SK-N-SH (cell line): ENCODE data around the gene HDAC4. TPM values are rescaled to one million over a fixed set of nuclear protein-coding genes. Genes with fewer than 3 reads are reported as not detected.

Source experiments
- CTCF ChIA-PET: fragments of 300-600, 350-600 bp; formaldehyde crosslinking; extraction: SDS; loops from one replicate; lab custom pipeline; 2021; lab: Yijun Ruan, JAX
- POLR2A ChIA-PET: fragments of 350-600 bp; sonication (Branson Sonifier 250); formaldehyde crosslinking; extraction: SDS; loops from one replicate; lab custom pipeline; 2020; ENCODE audit warnings: antibody characterized with exemption, inconsistent platforms; lab: Yijun Ruan, JAX
- DNase-seq: peaks from one replicate; pipeline ENCODE4 v3.0.0; 2012
- H2AFZ ChIP-seq: fragments of 200-600 bp; sonication (generic); 2 replicates; pipeline ENCODE4 v1.8.1; 2016; ENCODE audit warnings: antibody characterized with exemption, mild to moderate bottlenecking, low read depth
- H3F3A ChIP-seq: fragments of 200-600 bp; sonication (generic); replicated peaks from 2 replicates; pipeline ENCODE3; 2016; ENCODE audit warnings: antibody characterized with exemption, mild to moderate bottlenecking; ENCODE audit not compliant: insufficient read depth
- H3K27ac ChIP-seq, 2 experiments: fragments of 200-500 bp in 1 of 2; fragments of 200-600 bp in 1 of 2; sonication (Bioruptor generic) in 1 of 2; sonication (generic), shearing (Covaris generic) in 1 of 2; 2 replicates each; pipeline versions ENCODE4 v1.5.1 to v1.6.1; 2014 to 2016; ENCODE audit warnings: low read depth in 2 of 2, inconsistent platforms in 1 of 2, low read length in 1 of 2, mild to moderate bottlenecking in 1 of 2, mixed read lengths in 1 of 2
- H3K27me3 ChIP-seq: fragments of 200-600 bp; sonication (generic), shearing (Covaris generic); 2 replicates; pipeline ENCODE4 v1.6.1; 2016; ENCODE audit warnings: mixed run types; ENCODE audit not compliant: insufficient read depth
- H3K36me3 ChIP-seq, 2 experiments: fragments of 200-500 bp in 1 of 2; fragments of 200-600 bp in 1 of 2; sonication (Bioruptor generic) in 1 of 2; sonication (generic) in 1 of 2; replicated peaks in 1 of 2; 2 replicates each; pipeline versions ENCODE3 to v1.5.1; 2014 to 2016; ENCODE audit warnings: low read length in 1 of 2, mild to moderate bottlenecking in 1 of 2; ENCODE audit not compliant: insufficient read depth in 2 of 2, control insufficient read depth in 1 of 2
- H3K4me1 ChIP-seq, 2 experiments: fragments of 200-500 bp in 1 of 2; fragments of 200-600 bp in 1 of 2; sonication (Bioruptor generic) in 1 of 2; sonication (generic), shearing (Covaris generic) in 1 of 2; 2 replicates each; pipeline versions ENCODE4 v1.5.1 to v1.6.1; 2014 to 2016; ENCODE audit warnings: low read depth in 1 of 2, low read length in 1 of 2, mixed run types in 1 of 2; ENCODE audit not compliant: insufficient read depth in 2 of 2, control insufficient read depth in 1 of 2
- H3K4me2 ChIP-seq: fragments of 200-600 bp; sonication (generic), shearing (Covaris generic); 2 replicates; pipeline ENCODE4 v1.6.1; 2017; ENCODE audit warnings: mixed run types
- H3K4me3 ChIP-seq, 2 experiments: fragments of 200-500 bp in 1 of 2; fragments of 200-600 bp in 1 of 2; sonication (Bioruptor generic) in 1 of 2; sonication (generic), shearing (Covaris generic) in 1 of 2; 2 replicates each; pipeline versions ENCODE4 v1.5.1 to v1.8.1; 2014 to 2016; ENCODE audit warnings: low read depth in 2 of 2, inconsistent platforms in 1 of 2, low read length in 1 of 2, mild to moderate bottlenecking in 1 of 2, mixed read lengths in 1 of 2, moderate library complexity in 1 of 2
- H3K79me2 ChIP-seq: fragments of 200-600 bp; sonication (generic); 2 replicates; pipeline ENCODE4 v1.8.1; 2017; ENCODE audit warnings: mild to moderate bottlenecking; ENCODE audit not compliant: insufficient read depth
- H3K9ac ChIP-seq: fragments of 200-600 bp; sonication (generic); 2 replicates; pipeline ENCODE4 v1.6.1; 2017; ENCODE audit warnings: mixed run types
- H3K9me2 ChIP-seq: fragments of 200-600 bp; sonication (generic); 2 replicates; pipeline ENCODE4 v1.6.1; 2017; ENCODE audit warnings: mixed run types
- H3K9me3 ChIP-seq: fragments of 200-600 bp; sonication (generic); 2 replicates; pipeline ENCODE4 v1.6.1; 2017; ENCODE audit warnings: mixed run types, mild to moderate bottlenecking, moderate library complexity
- H4K20me1 ChIP-seq: fragments of 200-600 bp; sonication (generic); 2 replicates; pipeline ENCODE4 v1.6.1; 2017; ENCODE audit warnings: mild to moderate bottlenecking, mixed run types; ENCODE audit not compliant: insufficient read depth
- FOXJ3 ChIP-seq: sonication (generic); formaldehyde crosslinking; IDR thresholded peaks from 2 replicates; pipeline ENCODE4 v1.5.1; 2020; ENCODE audit warnings: mild to moderate bottlenecking, missing genetic modification reagents
- GABPA ChIP-seq: IDR thresholded peaks from 2 replicates; pipeline ENCODE4 v1.4.0; 2012; ENCODE audit warnings: low read depth, mild to moderate bottlenecking
- GATA2 ChIP-seq: sonication (generic); formaldehyde crosslinking; IDR thresholded peaks from 2 replicates; pipeline ENCODE4 v1.5.0; 2020; ENCODE audit warnings: mild to moderate bottlenecking, missing genetic modification reagents
- MEF2A ChIP-seq: IDR thresholded peaks from 2 replicates; pipeline ENCODE4 v1.4.0; 2012; ENCODE audit warnings: low read depth, borderline replicate concordance
- RAD21 ChIP-seq: IDR thresholded peaks from 2 replicates; pipeline ENCODE4 v1.6.1; 2012; ENCODE audit warnings: mild to moderate bottlenecking, low read length
- WGBS: methylation state at CpG from one replicate; pipeline ENCODE4 v1.1.6; 2017; ENCODE audit warnings: low lambda C conversion rate; 5-methylcytosine and 5-hydroxymethylcytosine counted together
- polyA plus RNA-seq, 3 experiments: library from polyadenylated mRNA; depleted of rRNA; stranded (reverse); fragments of >200 nt; gene quantifications; 2 replicates each; pipeline ENCODE4 v1.2.3, GENCODE V29; 2012
- TF ChIP-seq, protein P1 (sequence below): IDR thresholded peaks from 2 replicates; pipeline ENCODE4 v1.6.1; 2012; ENCODE audit warnings: mild to moderate bottlenecking, low read depth, low read length, moderate library complexity

HDAC4 gene
- polyA plus RNA-seq, 1 of the 3 experiments (the other 2 are of a cell fraction): 5.5 TPM

DNA sequence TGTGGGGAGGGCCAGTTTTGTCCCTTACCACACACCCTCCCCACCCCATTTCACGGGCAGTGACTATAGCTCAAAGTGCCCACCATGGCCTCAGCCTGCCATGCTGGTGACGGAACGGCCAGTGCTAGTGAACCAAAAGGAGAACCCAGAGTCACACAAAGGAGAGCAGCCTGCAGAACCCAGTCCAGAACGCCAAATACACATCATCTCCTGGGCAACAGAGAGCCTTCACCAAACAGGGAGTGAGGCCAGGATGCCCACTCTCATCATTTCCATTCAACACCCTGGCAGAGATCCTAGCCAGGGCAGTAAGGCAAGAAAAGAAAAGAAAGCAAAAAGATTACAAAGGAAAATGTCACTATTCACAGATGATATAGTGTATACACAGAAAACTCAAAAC is 38.3 kb downstream of the HDAC4 start (continued):
- no peak for TF ChIP-seq MEF2A
- no peak for TF ChIP-seq FOXJ3 (CRISPR knock-in tag)

DNA sequence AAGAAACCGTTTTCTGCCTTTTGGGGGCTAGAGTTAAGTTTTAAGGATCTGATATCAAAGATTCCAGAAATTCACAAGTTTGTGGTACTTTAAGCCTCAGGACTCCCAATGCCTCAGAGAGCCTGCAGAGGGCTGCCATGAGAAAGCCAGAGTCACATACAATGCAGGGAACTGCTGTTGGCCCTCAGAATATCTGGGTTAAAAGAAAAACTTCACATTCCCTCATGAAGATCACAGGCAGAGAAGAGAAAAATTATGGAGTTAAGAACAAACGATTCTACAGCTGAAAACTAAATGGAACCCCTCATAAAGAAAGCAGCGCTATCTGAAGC is 39.5 kb downstream of the HDAC4 start:
- Histone ChIP-seq H3K9me3 (no peaks in the 10 kb centered on the region), H3K4me1 (peaks cover 0 to 27% of the 10 kb centered on the region in 2 experiments; a peak in 1 of 4 replicates), H4K20me1 (no peaks in the 10 kb centered on the region), H3K79me2 (peaks cover 15% of the 10 kb centered on the region; the same call in 1 of the 2 replicates), H3K9me2 (no peaks in the 10 kb centered on the region), H3K27me3 (no peaks in the 10 kb centered on the region), H2AFZ (no peak overlapping the region), H3K27ac (no peak overlapping the region), H3K9ac (no peak overlapping the region), H3F3A (no peaks in the 10 kb centered on the region), H3K4me3 (no peak overlapping the region), H3K36me3 (no peaks in the 10 kb centered on the region), H3K4me2 (no peak overlapping the region)
- TF ChIP-seq RAD21: peak; percentile 19
- no peak for TF ChIP-seq GABPA
- ChIA-PET POLR2A (no interaction called here), CTCF (no interaction called here)
- DNase-seq: no peak
- WGBS: 81% methylated on average over 3 of the region's 3 CpGs

DNA sequence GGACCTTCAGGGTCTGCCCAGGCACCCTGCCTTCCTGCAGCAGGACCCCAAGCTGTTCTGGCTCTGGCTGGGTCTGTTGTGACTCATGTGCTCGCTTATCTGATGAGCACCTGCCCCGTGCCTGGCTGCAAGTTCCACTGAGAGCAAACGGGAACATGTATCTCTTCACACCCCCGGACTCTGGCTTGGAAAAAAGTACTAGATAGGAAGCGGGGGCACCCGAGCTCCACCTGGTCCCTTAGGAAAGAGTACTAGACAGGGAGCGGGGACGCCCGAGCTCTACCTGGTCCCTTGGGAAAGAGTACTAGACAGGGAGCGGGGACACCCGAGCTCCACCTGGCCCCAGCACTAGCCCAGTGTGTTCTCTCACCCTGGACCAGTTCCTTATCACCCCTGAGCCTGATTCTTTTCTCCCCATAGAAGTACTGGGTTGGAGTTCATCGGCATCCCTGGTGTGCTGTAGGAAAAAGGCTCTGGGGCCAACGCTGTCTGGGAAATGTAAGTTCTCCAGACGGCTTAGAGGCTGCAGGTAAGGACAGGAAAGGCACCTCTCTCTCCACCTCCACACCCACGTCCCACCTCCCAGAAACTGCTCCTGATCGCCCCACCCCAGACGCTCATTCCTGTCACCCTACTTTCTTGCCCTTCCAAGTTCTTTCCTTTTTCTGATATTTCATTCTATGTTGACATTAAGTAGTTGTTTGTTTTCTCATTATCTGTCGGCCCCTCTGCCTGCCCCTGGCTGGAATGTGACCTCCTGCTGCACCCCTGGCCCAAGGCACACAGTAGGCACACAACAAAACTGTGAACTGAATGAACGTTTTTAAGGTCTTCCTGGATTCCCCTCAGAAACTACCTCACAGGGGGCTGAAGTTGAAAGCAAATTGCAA is 40.2 kb downstream of the HDAC4 start:
- H3K4me2 ChIP-seq: no peak overlapping the region
- H3K9ac ChIP-seq: no peak overlapping the region
- TF ChIP-seq, protein P1, sequence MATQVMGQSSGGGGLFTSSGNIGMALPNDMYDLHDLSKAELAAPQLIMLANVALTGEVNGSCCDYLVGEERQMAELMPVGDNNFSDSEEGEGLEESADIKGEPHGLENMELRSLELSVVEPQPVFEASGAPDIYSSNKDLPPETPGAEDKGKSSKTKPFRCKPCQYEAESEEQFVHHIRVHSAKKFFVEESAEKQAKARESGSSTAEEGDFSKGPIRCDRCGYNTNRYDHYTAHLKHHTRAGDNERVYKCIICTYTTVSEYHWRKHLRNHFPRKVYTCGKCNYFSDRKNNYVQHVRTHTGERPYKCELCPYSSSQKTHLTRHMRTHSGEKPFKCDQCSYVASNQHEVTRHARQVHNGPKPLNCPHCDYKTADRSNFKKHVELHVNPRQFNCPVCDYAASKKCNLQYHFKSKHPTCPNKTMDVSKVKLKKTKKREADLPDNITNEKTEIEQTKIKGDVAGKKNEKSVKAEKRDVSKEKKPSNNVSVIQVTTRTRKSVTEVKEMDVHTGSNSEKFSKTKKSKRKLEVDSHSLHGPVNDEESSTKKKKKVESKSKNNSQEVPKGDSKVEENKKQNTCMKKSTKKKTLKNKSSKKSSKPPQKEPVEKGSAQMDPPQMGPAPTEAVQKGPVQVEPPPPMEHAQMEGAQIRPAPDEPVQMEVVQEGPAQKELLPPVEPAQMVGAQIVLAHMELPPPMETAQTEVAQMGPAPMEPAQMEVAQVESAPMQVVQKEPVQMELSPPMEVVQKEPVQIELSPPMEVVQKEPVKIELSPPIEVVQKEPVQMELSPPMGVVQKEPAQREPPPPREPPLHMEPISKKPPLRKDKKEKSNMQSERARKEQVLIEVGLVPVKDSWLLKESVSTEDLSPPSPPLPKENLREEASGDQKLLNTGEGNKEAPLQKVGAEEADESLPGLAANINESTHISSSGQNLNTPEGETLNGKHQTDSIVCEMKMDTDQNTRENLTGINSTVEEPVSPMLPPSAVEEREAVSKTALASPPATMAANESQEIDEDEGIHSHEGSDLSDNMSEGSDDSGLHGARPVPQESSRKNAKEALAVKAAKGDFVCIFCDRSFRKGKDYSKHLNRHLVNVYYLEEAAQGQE: no peak
- peak; percentile 82 for TF ChIP-seq GATA2 (CRISPR knock-in tag)
- TF ChIP-seq, all 33 proteins: peak for 1
- Histone ChIP-seq H3K4me3 (no peak overlapping the region), H3K9me2 (no peaks in the 10 kb centered on the region), H3K4me1 (peaks cover 0 to 27% of the 10 kb centered on the region in 2 experiments; a peak in 1 of 4 replicates), H3K9me3 (no peaks in the 10 kb centered on the region), H2AFZ (no peak overlapping the region), H4K20me1 (no peaks in the 10 kb centered on the region), H3K27ac (no peak overlapping the region; a peak in 1 of 4 replicates), H3K36me3 (no peaks in the 10 kb centered on the region), H3K79me2 (peaks cover 15% of the 10 kb centered on the region; the same call in 1 of the 2 replicates), H3F3A (no peaks in the 10 kb centered on the region), H3K27me3 (no peaks in the 10 kb centered on the region)
- 86% methylated on average over 17 of the region's 19 CpGs for WGBS
- CTCF ChIA-PET: interaction anchor here (0.9 to 1.8 kb wide), 3 partner anchors 9 to 216 kb away, joined by 3 to 4 read pairs (median 3); no protein-coding TSS in a partner anchor
- DNase-seq: no peak
- POLR2A ChIA-PET: interaction anchor here (0.6 to 1.2 kb wide), 2 partner anchors 40 to 85 kb away, joined by 3 to 4 read pairs; partner anchors contain the start of gene HDAC4
